GM18951 (cell line): ENCODE data around the gene COMTD1.

Source experiments
- POLR2A ChIP-seq: IDR thresholded peaks from 4 replicates; pipeline ENCODE4 v1.6.1; 2011; ENCODE audit warnings: mild to moderate bottlenecking; ENCODE audit not compliant: insufficient read length, insufficient read depth; ENCODE audit errors: extremely low read depth
- in situ Hi-C: fragments of 300-500 bp; cut with MboI; formaldehyde crosslinking; loops from one replicate; pipeline ENCODE4 v1.12.0; 2022; ENCODE audit warnings: low sequenced_read_pairs, mixed read lengths, inconsistent platforms; ENCODE audit not compliant: unreplicated experiment

The COMTD1 gene

DNA sequence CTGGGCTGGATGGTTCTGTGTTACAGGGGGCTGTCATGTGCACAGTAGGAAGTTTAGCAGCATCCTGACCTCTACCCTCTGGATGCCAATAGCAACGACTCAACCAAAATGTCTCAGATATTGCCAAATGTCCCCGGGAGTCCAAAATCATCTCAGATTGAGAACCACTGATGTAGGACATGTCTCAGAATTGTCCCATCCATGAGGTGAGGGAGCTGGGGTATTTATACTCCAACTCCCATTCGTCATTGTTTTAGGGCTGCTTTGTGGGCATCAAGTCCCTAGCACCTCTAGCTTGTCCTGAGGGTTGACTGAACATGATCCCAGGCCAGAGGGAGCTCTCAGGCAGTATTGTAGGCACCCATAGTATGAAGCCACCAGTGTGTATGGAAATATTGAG lies 25.2 kb upstream of the COMTD1 start:
- in situ Hi-C loops: no loop called here
- no peak for TF ChIP-seq POLR2A

GRCh38 chr10:75254739-75255138 lies 19.0 kb upstream of the COMTD1 start:
- in situ Hi-C loops: no loop called here
- no peak for TF ChIP-seq POLR2A

GRCh38 chr10:75253281-75254220 lies 17.8 kb upstream of the COMTD1 start:
- in situ Hi-C loops: no loop called here
- TF ChIP-seq POLR2A: no peak

DNA sequence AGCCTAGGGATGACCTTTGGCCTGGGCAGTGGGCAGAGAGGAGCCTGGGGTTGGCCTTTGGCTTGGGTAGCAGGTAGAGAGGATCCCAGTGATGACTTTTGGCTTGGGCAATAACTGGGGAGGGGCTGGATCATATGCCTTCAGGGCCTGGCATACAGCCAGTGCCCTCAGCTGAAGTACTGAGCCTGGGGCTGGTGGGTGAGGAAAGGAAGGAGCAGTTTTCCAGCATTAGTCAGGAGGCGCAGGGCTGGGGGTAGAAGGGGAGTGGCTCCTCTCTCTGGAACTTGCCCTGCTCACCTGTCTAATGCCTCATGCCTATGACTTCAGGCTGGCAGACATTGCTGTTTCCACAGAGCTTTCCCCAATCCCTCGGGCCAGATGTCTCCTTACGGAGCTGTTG lies 15.2 kb upstream of the COMTD1 start:
- in situ Hi-C loops: no loop called here
- TF ChIP-seq POLR2A: no peak

DNA sequence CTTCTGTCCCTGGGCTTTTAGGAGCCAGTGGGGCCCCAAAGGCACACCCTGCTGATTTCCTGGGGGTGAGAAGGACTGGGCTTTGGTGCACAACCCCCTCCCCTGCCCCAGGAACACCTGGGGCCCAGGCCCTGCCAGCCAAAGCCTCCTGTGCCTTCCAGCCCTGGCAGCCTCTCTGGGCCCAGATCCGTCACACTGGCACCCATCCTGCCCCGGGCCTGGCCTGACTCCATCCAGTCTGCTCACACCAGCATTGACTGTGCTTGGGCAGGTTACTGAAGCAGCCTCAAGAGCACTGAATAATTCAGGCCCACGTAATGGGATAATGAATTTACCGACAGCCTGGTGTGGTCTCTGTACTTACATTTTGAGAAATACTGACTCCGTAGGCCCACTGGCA lies 12.0 kb upstream of the COMTD1 start:
- in situ Hi-C loops: loop anchor here (25.0 kb wide), 1 partner anchor 985 kb away; no protein-coding TSS in a partner anchor
- no peak for TF ChIP-seq POLR2A

DNA sequence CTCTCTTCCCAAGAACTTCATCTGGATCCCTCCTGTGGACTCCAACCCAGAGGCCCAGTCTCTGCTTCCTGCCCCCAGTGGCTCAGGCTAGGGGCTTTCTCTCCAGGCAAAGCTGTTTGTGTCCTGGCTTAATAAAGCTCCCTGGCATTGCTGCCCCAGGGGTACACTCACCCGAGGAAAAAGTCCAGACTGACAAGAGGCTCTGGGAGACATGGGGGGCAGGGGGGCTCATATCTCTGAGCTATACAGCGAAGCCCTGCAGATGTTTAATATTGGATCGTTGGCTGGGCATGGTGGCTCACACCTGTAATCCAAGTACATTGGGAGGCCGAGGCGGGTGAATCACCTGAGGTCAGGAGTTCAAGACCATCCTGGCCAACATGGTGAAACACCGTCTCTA lies 10.7 kb upstream of the COMTD1 start:
- in situ Hi-C loops: loop anchor here (25.0 kb wide), 1 partner anchor 984 kb away; no protein-coding TSS in a partner anchor
- no peak for TF ChIP-seq POLR2A

DNA sequence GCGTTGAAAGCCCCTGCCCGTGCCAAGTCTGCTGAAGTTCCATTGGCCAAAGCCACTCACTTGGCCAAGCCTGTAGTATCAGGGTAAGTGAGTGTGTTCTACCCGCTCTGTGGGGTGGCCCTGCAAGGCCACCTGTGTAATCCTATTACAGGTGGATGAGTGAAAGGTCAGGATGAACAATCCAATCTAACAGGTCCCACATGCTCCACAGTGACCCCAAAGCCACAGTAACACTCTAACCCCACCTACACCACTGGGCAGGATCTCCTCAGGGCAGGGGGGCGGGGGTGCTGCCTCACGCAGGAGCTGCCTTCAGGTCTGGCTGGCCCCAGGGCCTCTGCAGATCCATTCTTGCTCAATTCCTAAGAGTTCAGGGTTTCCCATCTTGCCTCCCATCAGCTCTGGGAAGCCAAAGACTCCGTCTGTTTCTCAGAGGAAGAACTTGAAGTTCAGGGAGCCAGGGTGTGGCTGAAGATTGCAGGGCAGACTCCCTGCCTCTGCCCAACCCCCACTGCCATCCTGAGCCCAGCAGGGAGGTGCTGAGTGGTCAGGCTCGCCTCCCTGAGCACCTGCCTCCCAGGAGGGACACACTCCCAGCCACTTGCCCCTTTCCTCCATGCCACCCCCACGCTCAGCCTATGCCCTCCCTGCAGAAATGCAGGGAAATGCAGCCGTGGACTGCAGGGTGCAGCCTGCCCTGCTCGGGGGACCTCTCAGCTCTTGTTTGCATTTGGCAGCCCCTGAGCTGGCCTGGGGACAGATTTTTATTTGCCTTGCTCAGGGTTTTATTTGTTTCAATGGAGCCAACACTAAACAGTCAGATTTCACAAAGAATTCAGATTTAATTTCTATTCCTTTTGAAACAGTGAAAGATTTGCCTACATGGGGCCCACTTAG lies 9.8 kb upstream of the COMTD1 start:
- in situ Hi-C loops: loop anchor here (25.0 kb wide), 1 partner anchor 983 kb away; no protein-coding TSS in a partner anchor
- no peak for TF ChIP-seq POLR2A

- in situ Hi-C loops: loop anchor here (25.0 kb wide), 1 partner anchor 982 kb away; no protein-coding TSS in a partner anchor
- no peak for TF ChIP-seq POLR2A
These were observed 9.0 kb upstream of the COMTD1 start for GRCh38 chr10:75244487-75245353.

GRCh38 chr10:75243426-75243825 lies 7.7 kb upstream of the COMTD1 start:
- in situ Hi-C loops: loop anchor here (25.0 kb wide), 1 partner anchor 981 kb away; no protein-coding TSS in a partner anchor
- no peak for TF ChIP-seq POLR2A

- in situ Hi-C loops: loop anchor here (25.0 kb wide), 1 partner anchor 978 kb away; no protein-coding TSS in a partner anchor
- TF ChIP-seq POLR2A: no peak
These were observed 4.7 kb upstream of the COMTD1 start for GRCh38 chr10:75240329-75241076.

- in situ Hi-C loops: loop anchor here (25.0 kb wide), 1 partner anchor 977 kb away; no protein-coding TSS in a partner anchor
- no peak for TF ChIP-seq POLR2A
These were observed 3.5 kb upstream of the COMTD1 start for GRCh38 chr10:75239096-75239790.
